KMS-11 (cell line): Measurements from ENCODE around the gene PCDH1.

Experiments
- H2AFZ ChIP-seq: fragments of 200-600 bp; sonication (generic); 2 replicates; pipeline ENCODE4 v1.6.1; 2016; ENCODE audit warnings: antibody characterized with exemption, mixed run types, low read depth
- H3K27ac ChIP-seq: fragments of 200-600 bp; sonication (generic); 2 replicates; pipeline ENCODE4 v1.6.1; 2016; ENCODE audit warnings: mild to moderate bottlenecking, mixed run types
- H3K27me3 ChIP-seq: fragments of 200-600 bp; sonication (generic); 2 replicates; pipeline ENCODE4 v1.6.1; 2017; ENCODE audit warnings: mild to moderate bottlenecking, low read depth, mixed run types, moderate library complexity; ENCODE audit not compliant: insufficient read depth
- H3K36me3 ChIP-seq: fragments of 200-600 bp; sonication (generic); 2 replicates; pipeline ENCODE4 v1.6.1; 2017; ENCODE audit warnings: mild to moderate bottlenecking, mixed run types; ENCODE audit not compliant: insufficient read depth
- H3K4me1 ChIP-seq: fragments of 200-600 bp; sonication (generic); 2 replicates; pipeline ENCODE4 v1.6.1; 2016; ENCODE audit warnings: mild to moderate bottlenecking, low read depth, mixed run types; ENCODE audit not compliant: poor library complexity, severe bottlenecking
- H3K4me2 ChIP-seq: fragments of 200-600 bp; sonication (generic); 2 replicates; pipeline ENCODE4 v1.7.0; 2016; ENCODE audit warnings: mild to moderate bottlenecking, mixed run types
- H3K4me3 ChIP-seq: fragments of 200-600 bp; sonication (generic); IDR thresholded peaks from 2 replicates; pipeline ENCODE4 v1.6.1; 2017; ENCODE audit warnings: low read depth, low read length, mixed read lengths; ENCODE audit not compliant: insufficient read depth
- H3K79me2 ChIP-seq: fragments of 200-600 bp; sonication (generic); 2 replicates; pipeline ENCODE4 v1.6.1; 2016; ENCODE audit warnings: low read depth, mixed run types; ENCODE audit not compliant: insufficient read depth
- H3K9ac ChIP-seq: fragments of 200-600 bp; sonication (generic); 2 replicates; pipeline ENCODE4 v1.6.1; 2016; ENCODE audit warnings: mild to moderate bottlenecking, mixed run types
- H4K20me1 ChIP-seq: fragments of 200-600 bp; sonication (generic); 2 replicates; pipeline ENCODE4 v1.6.1; 2016; ENCODE audit warnings: mild to moderate bottlenecking, mixed run types; ENCODE audit not compliant: insufficient read depth
- CTCF ChIP-seq: fragments of 200-600 bp; sonication (generic); conservative IDR thresholded peaks from 2 replicates; pipeline ENCODE4 v1.6.1; 2017; ENCODE audit warnings: low read depth, mild to moderate bottlenecking, antibody characterized with exemption, low read length, moderate library complexity, mixed read lengths

The PCDH1 gene

GRCh38 chr5:141920771-141921170 lies 42.6 kb upstream of the PCDH1 start:
- Histone ChIP-seq H3K27ac (no peak overlapping the region), H3K4me2 (no peak overlapping the region), H3K4me1 (peaks cover 14% of the 10 kb centered on the region), H2AFZ (no peak overlapping the region), H3K27me3 (no peaks in the 10 kb centered on the region), H3K4me3 (no peak overlapping the region), H4K20me1 (no peaks in the 10 kb centered on the region), H3K36me3 (no peaks in the 10 kb centered on the region), H3K9ac (no peak overlapping the region), H3K79me2 (peaks cover 5% of the 10 kb centered on the region; the same call in 1 of the 2 replicates)
- TF ChIP-seq CTCF = no peak

- Histone ChIP-seq H3K27ac (no peak overlapping the region), H2AFZ (no peak overlapping the region), H3K36me3 (no peaks in the 10 kb centered on the region), H4K20me1 (no peaks in the 10 kb centered on the region), H3K4me2 (no peak overlapping the region), H3K27me3 (no peaks in the 10 kb centered on the region), H3K4me1 (peaks cover 9% of the 10 kb centered on the region), H3K79me2 (peaks cover 4% of the 10 kb centered on the region; the same call in 1 of the 2 replicates), H3K9ac (no peak overlapping the region), H3K4me3 (no peak overlapping the region)
- no peak for TF ChIP-seq CTCF
Observed at GRCh38 chr5:141919218-141920119, 41.3 kb upstream of the PCDH1 start.

- Histone ChIP-seq H4K20me1 (no peaks in the 10 kb centered on the region), H3K27ac (no peak overlapping the region), H3K79me2 (no peaks in the 10 kb centered on the region), H3K4me3 (no peak overlapping the region), H3K4me1 (peaks cover 6% of the 10 kb centered on the region), H3K27me3 (no peaks in the 10 kb centered on the region), H3K4me2 (no peak overlapping the region), H3K9ac (no peak overlapping the region), H2AFZ (no peak overlapping the region), H3K36me3 (no peaks in the 10 kb centered on the region)
- TF ChIP-seq CTCF = no peak
Observed at GRCh38 chr5:141917760-141918159, 39.5 kb upstream of the PCDH1 start.

- Histone ChIP-seq H3K4me2 (no peak overlapping the region), H2AFZ (no peak overlapping the region), H3K4me3 (no peak overlapping the region), H3K36me3 (no peaks in the 10 kb centered on the region), H3K27ac (no peak overlapping the region), H4K20me1 (no peaks in the 10 kb centered on the region), H3K9ac (no peak overlapping the region), H3K27me3 (no peaks in the 10 kb centered on the region), H3K79me2 (no peaks in the 10 kb centered on the region), H3K4me1 (peaks cover 6% of the 10 kb centered on the region)
- no peak for TF ChIP-seq CTCF
Observed at GRCh38 chr5:141916522-141916921, 38.3 kb upstream of the PCDH1 start.
